HG03025 (cell line): ENCODE measurements around the gene KCNAB1.
A peak's percentile ranks its signal among the peaks of the same experiment; 100 is the strongest.

Experiments used
- ATAC-seq: cut with Tn5 transposase; IDR thresholded peaks from one replicate; pipeline ENCODE4 v1.9.1; 2021; ENCODE audit warnings: mild to moderate bottlenecking, moderate library complexity; ENCODE audit not compliant: unreplicated experiment, low FRiP score

KCNAB1 gene

GRCh38 chr3:156432563-156432962, 312.2 kb downstream of the KCNAB1 start:
- no peak for ATAC-seq

- no peak for ATAC-seq
These were observed 312.8 kb downstream of the KCNAB1 start for GRCh38 chr3:156433138-156433537.

GRCh38 chr3:156433910-156434309, 313.5 kb downstream of the KCNAB1 start:
- no peak for ATAC-seq

GRCh38 chr3:156434921-156435320, 314.5 kb downstream of the KCNAB1 start:
- no peak for ATAC-seq

- no peak for ATAC-seq
These were observed 322.7 kb downstream of the KCNAB1 start for GRCh38 chr3:156443079-156443478.

- ATAC-seq: no peak
These were observed 325.0 kb downstream of the KCNAB1 start for GRCh38 chr3:156445117-156446090.

- peak; percentile 55 for ATAC-seq
These were observed 327.9 kb downstream of the KCNAB1 start for GRCh38 chr3:156448300-156448699.

GRCh38 chr3:156449710-156450574, 329.6 kb downstream of the KCNAB1 start:
- ATAC-seq: no peak

GRCh38 chr3:156455839-156456238, 335.5 kb downstream of the KCNAB1 start:
- ATAC-seq: no peak

- ATAC-seq: no peak
These were observed 336.4 kb downstream of the KCNAB1 start for GRCh38 chr3:156456771-156457224.

- no peak for ATAC-seq
These were observed 339.1 kb downstream of the KCNAB1 start for GRCh38 chr3:156459434-156459833.

- peak; percentile 94 for ATAC-seq
These were observed 339.8 kb downstream of the KCNAB1 start for GRCh38 chr3:156460206-156460611.

GRCh38 chr3:156461889-156462288, 341.5 kb downstream of the KCNAB1 start:
- no peak for ATAC-seq

GRCh38 chr3:156463123-156463522, 342.7 kb downstream of the KCNAB1 start:
- no peak for ATAC-seq

- no peak for ATAC-seq
These were observed 344.8 kb downstream of the KCNAB1 start for GRCh38 chr3:156465194-156465593.

GRCh38 chr3:156469456-156469855, 349.1 kb downstream of the KCNAB1 start:
- no peak for ATAC-seq

GRCh38 chr3:156471431-156471830, 351.1 kb downstream of the KCNAB1 start:
- no peak for ATAC-seq

- no peak for ATAC-seq
These were observed 351.8 kb downstream of the KCNAB1 start for GRCh38 chr3:156472150-156472549.

- ATAC-seq: no peak
These were observed 352.3 kb downstream of the KCNAB1 start for GRCh38 chr3:156472684-156473083.

GRCh38 chr3:156473341-156473740, 353.0 kb downstream of the KCNAB1 start:
- ATAC-seq: no peak
